GM12864 (cell line): ENCODE data around the gene SIX4.

Source experiments
- DNase-seq: peaks from one replicate; pipeline ENCODE4 v3.0.0-alpha.2; 2011; ENCODE audit warnings: low read depth
- H3K4me3 ChIP-seq: 2 replicates; pipeline ENCODE4 v1.5.1; 2011; ENCODE audit warnings: mild to moderate bottlenecking, low read depth, low read length, control low read depth
- TF ChIP-seq, protein P1 (sequence below): IDR thresholded peaks from 2 replicates; pipeline ENCODE4 v1.5.1; 2011; ENCODE audit warnings: low read depth, mild to moderate bottlenecking, moderate library complexity, low read length, control low read depth, inconsistent platforms; ENCODE audit errors: missing control alignments

The SIX4 gene

DNA sequence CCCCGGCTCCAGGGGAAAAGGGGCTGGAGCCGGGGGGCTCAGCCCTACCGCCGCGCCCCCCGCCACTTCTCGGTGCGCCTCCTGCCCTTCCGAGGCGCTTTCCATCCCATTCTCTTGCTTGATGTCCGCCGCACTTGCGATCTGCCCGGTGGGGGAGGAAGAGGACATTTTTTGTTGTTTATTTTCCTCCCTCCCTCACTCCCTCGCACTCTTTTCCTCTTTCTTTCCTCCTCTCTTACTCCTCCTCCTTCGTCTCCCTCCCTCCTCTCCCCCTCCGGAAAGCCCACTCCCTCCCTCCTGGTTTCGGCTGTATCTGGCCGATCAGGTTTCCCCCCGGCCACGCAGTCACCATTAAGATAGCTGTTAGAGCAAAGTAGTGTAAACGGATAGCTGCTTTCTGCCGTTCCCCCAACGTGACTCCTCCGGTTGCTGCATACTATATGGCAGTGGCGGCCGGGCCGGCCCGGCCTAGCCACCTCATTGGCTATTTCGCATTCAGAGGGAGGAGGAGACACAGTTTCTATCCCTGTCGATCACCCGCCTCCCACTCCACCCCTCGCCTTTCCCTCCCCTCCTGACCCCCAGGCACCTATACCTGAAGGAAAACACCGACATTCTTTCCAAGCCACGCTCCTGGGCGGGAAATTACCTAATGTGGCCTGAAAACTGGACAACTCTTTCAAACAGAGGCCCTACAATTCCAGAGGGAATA lies at the start of gene SIX4:
SIX4 (minus strand) TSS at position 445 of the 712 bp plus-strand sequence; CDS start at position 168, 277 bp downstream.
- TF ChIP-seq, protein P1, sequence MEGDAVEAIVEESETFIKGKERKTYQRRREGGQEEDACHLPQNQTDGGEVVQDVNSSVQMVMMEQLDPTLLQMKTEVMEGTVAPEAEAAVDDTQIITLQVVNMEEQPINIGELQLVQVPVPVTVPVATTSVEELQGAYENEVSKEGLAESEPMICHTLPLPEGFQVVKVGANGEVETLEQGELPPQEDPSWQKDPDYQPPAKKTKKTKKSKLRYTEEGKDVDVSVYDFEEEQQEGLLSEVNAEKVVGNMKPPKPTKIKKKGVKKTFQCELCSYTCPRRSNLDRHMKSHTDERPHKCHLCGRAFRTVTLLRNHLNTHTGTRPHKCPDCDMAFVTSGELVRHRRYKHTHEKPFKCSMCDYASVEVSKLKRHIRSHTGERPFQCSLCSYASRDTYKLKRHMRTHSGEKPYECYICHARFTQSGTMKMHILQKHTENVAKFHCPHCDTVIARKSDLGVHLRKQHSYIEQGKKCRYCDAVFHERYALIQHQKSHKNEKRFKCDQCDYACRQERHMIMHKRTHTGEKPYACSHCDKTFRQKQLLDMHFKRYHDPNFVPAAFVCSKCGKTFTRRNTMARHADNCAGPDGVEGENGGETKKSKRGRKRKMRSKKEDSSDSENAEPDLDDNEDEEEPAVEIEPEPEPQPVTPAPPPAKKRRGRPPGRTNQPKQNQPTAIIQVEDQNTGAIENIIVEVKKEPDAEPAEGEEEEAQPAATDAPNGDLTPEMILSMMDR: no peak
- peak within 1 kb of the TSS; percentile 56 for H3K4me3 ChIP-seq
- DNase-seq: no peak

DNA sequence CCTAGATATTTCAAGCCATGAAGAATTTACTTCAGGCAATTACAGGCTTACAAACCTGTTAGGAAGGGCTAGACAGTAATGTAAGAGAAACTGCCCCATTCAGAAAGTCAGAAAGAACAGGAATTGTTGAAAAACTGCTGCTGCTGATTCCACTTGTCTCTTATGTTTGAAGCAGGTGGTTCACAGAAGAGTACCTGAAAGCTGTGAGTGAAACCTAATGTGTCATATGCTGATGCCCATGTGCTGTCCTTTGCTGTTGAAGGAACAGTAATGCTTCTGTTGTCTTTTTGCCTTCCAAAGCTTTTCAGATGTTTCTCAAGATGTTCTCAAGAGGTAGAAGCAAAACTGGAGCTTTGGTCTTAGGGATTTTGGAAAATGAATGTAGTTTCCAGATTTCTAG lies 49.4 kb upstream of the SIX4 start:
- H3K4me3 ChIP-seq: no peak overlapping the region
- DNase-seq: no peak
- TF ChIP-seq, protein P1: no peak

DNA sequence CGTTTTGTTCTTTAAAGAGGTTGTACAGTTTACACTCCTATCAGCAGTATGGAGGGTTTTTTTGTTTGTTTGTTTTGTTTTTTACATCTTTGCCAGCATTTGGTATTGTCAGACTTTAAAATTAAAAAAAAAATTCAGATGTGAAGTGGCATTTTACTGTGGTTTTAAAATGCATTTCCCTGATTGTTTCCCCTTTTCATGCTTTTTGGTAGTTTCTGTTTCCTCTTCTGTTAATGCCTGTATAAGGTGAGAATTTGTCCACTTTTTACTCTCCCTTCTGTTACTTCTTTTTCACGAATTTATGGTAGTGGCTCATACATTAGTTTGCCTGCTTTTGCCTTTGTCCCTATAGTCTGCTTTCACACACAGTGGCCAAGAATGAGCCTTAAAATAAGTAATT lies 47.0 kb upstream of the SIX4 start:
- DNase-seq: no peak
- TF ChIP-seq, protein P1: no peak
- no peak overlapping the region for H3K4me3 ChIP-seq

DNA sequence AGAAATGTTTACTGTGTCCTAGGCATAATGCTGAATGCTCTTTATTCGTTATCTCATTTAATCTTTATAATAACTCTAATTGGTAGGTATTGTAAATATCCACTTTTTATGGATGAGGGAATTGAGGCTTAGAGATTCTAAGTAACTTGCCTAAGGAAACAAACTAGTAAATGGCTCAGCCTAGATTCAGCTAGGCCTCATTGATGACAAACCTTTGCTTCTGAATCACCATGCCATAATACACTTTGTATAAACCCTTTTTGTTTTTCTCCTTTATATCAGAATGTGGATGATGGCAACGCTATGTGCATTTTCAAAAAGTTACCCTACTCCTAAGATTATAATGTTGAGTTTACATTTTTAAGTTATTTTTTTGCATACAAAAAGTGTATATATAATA lies 44.5 kb upstream of the SIX4 start:
- TF ChIP-seq, protein P1: no peak
- DNase-seq: no peak

DNA sequence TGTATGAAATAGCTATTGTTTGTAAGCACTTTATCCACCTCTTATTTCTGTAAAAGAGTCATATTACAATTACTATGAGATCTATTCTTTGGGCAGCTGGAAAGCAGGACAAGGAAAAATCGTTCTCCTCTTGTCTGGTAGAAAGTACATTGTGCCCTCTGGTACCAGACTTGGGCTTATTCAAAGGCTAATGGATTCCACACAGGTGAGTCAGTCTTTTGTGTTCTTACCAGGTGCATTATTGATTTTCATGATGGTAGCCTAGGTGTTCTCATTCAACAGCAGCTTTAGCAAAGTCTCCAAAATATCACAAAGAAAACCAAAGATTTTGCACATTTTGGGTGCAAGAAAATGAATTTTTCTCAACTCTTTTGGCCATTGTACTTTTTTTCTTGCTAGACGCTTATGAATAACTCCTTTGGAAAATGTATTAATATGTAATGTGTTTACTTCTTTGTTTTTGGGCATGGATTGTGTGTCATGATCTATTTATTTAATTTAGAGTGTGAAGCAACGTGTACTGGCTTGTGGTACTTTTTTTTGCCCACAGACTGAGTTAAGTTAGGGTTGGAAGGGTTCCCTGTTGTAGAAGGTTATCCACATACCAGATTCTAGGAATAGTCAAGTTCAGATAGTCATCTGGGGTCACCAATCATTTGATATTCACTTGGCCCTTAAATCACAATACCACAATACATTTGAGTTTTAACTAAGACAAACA lies 36.7 kb upstream of the SIX4 start:
- DNase-seq: no peak
- no peak overlapping the region for H3K4me3 ChIP-seq
- TF ChIP-seq, protein P1: no peak

More for the DNA sequence above, 44.5 kb upstream of the SIX4 start:
- H3K4me3 ChIP-seq: no peak overlapping the region

DNA sequence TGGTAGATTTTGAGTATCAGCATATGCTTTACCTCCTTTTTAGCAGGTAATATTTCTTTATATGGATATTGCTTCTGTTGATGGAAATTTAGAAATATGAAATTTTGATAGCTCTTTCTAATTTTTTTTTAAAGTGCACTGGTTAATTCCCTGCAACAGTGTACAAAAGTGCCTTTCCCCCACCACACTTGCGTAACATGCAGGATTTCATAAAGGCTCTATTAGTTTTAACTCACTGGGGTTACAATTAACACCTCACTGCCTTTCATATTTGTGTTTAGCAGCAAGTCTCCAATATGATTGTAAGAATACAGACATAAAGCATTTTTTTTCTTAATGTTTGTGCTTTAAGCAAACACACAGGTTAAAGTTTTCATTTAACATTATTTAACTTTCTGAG lies 36.1 kb upstream of the SIX4 start:
- TF ChIP-seq, protein P1: no peak
- DNase-seq: no peak
- H3K4me3 ChIP-seq: no peak overlapping the region
